SH-SY5Y (cell line): Measurements from ENCODE around the gene RFNG.

ENCODE experiments used
- GATA2 ChIP-seq: IDR thresholded peaks from 2 replicates; pipeline ENCODE4 v1.6.1; 2011; ENCODE audit warnings: mild to moderate bottlenecking, low read depth, low read length
- GATA3 ChIP-seq: IDR thresholded peaks from 2 replicates; pipeline ENCODE4 v1.6.1; 2011; ENCODE audit warnings: low read depth, mild to moderate bottlenecking, low read length, moderate library complexity

DNA sequence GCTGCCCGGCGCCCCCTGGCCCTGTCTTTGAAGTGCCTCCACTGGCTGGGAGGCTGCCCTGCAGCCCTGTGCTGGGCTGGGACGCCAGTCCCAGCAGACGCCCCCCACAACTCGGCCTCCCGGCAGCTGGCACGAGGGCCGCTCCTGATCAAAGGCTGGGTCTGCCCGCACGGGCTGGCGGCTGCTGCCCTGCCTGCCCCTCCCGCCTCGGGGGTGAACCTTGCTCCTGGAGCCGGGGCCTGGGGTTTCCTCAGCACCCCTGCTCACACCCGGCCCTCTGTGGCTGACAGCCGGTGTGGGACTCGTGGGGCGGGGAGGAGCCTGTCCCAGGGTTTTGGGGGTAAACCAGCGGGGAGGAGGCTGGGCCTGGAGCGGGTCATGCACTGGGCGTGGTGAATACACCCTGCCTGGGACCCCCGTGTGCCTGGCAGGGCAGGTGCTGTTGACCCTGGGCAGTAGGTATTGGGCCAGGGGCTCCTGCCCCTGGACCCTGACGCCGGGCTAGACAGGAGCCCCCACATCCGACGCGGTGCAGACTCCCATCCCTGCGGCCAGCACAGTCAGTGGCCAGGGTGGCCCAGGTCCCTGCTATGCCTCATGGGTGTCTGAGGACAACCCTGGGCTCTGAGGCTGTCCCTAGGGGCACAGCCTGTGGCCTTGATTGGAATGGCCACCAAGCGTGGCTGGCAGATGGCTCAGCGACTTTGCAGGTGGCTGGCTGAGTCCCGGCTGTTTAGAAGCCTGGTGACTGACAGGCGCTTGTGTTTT is 50.6 kb downstream of the RFNG start:
- TF ChIP-seq GATA2 (no peak), GATA3 (no peak)
